ENCODE measurements around the gene TPCN2.

DNA sequence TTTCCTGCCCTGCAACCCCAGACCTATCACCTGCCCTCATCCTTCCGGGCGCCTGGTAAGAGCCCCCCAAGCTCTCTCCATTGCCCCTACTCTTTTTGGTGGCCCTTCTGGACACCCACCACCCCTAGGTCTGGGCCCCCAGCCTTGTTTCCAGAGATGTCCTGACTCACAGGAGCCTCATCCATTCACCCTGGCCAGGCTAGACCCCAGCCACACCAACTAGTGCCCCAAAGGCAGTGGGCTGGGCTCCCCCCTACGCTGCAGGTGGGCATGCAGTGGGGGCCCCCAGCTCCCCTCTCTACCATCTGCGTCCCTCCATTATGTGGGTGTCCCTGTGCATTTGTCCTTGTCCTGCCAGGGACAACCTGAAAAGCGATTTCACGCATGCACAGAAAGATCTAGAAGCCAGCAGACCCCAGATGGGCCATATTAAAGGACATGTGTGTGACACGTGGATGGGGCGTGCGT lies 37.1 kb upstream of the TPCN2 start:
- TF ChIP-seq, protein P1, sequence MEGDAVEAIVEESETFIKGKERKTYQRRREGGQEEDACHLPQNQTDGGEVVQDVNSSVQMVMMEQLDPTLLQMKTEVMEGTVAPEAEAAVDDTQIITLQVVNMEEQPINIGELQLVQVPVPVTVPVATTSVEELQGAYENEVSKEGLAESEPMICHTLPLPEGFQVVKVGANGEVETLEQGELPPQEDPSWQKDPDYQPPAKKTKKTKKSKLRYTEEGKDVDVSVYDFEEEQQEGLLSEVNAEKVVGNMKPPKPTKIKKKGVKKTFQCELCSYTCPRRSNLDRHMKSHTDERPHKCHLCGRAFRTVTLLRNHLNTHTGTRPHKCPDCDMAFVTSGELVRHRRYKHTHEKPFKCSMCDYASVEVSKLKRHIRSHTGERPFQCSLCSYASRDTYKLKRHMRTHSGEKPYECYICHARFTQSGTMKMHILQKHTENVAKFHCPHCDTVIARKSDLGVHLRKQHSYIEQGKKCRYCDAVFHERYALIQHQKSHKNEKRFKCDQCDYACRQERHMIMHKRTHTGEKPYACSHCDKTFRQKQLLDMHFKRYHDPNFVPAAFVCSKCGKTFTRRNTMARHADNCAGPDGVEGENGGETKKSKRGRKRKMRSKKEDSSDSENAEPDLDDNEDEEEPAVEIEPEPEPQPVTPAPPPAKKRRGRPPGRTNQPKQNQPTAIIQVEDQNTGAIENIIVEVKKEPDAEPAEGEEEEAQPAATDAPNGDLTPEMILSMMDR (IDR thresholded peaks at IDR 0.05): no peak
- no peak for TF ChIP-seq POLR2A (IDR thresholded peaks at IDR 0.05)
- TF ChIP-seq POLR2AphosphoS5 (IDR thresholded peaks at IDR 0.05): no peak
